Mesodermal cell (in vitro differentiated cells): Measurements from ENCODE around the gene DNAJC12. TPM values are rescaled to one million over a fixed set of nuclear protein-coding genes. Genes with fewer than 3 reads are reported as not detected.
"Not testable (repeated sequence)": the region's sequence is repeated elsewhere in the genome, so short reads cannot be mapped to it uniquely, and the experiment has no call there.

Experiments used
- H3K27ac ChIP-seq: 2 replicates; pipeline ENCODE4 v1.7.0; 2013; ENCODE audit warnings: mild to moderate bottlenecking, low read depth, low read length, moderate library complexity; ENCODE audit not compliant: severe bottlenecking
- H3K36me3 ChIP-seq: 2 replicates; pipeline ENCODE4 v1.7.1; 2013; ENCODE audit warnings: mild to moderate bottlenecking, low read length, moderate library complexity; ENCODE audit not compliant: control insufficient read depth, insufficient read depth
- H3K4me1 ChIP-seq: one replicate; pipeline ENCODE4 v1.7.1; 2013; ENCODE audit warnings: mild to moderate bottlenecking, low read length; ENCODE audit not compliant: insufficient read depth, control insufficient read depth, poor library complexity, severe bottlenecking
- H3K4me3 ChIP-seq: 2 replicates; pipeline ENCODE4 v1.7.0; 2013; ENCODE audit warnings: low read length, control low read depth, mild to moderate bottlenecking; ENCODE audit not compliant: insufficient read depth, poor library complexity, severe bottlenecking; ENCODE audit errors: extremely low read depth
- H3K9me3 ChIP-seq: 2 replicates; pipeline ENCODE4 v1.7.1; 2013; ENCODE audit warnings: mild to moderate bottlenecking, low read length, moderate library complexity; ENCODE audit not compliant: control insufficient read depth
- WGBS, 2 experiments: methylation state at CpG; one replicate each; pipeline ENCODE4 v1.1.5; 2013; ENCODE audit warnings: missing lambda C conversion rate in 2 of 2; ENCODE audit not compliant: insufficient coverage in 2 of 2; 5-methylcytosine and 5-hydroxymethylcytosine counted together
- polyA plus RNA-seq, 2 experiments: library from polyadenylated mRNA; stranded (reverse); fragments of 50-300 nt; gene quantifications; one replicate each; pipeline ENCODE4 v1.2.3, GENCODE V29; 2013

Gene DNAJC12
- polyA plus RNA-seq (2013, experiment 1 of 2) = 6.7 TPM
- polyA plus RNA-seq (2013, experiment 2 of 2) = 5.7 TPM

DNA sequence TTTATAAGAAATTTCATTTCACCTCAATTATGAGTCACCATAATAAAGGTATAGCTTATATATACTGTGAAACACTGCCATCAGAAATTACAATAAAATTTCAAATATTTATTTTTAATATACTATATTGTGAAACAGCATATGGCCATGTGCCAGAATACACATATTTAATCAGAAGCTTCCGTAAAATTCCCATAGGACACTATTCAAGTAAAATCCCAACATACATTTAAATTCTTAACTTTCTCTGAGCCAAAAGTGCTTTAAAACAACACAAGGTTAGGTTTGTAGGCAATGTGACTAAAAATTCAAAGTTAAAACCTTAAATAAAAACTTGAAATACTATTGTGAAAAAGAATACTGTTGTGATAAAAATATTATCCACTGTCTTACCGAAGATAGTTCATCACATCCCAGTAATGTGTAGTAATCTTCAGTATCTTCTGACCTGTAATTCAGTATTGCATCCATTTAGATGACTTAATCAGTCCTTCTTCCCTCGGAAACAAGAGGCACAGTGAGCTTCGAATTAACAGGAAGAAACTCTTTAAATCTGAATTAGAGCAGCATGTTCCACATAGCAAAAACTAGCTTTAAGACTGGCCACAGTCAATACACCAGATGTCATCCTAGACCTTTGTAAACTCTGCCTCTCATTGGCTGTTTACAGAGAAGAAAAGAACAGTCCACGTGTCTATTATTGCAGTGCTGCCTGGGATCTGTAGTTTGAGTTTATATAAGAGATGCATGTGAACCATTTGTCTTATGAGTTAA lies at the start of gene DNAJC12:
Gene DNAJC12 (minus strand): TSS at position 648 of the 774 bp plus-strand sequence. CDS start 177 bp downstream, at position 471.
- Histone ChIP-seq H3K36me3 (no peaks in the 10 kb centered on the region), H3K4me3 (no peak within 1 kb of the TSS), H3K4me1 (no peaks in the 10 kb centered on the region), H3K27ac (no peak within 1 kb of the TSS), H3K9me3 (peaks cover 6% of the 10 kb centered on the region)
- 59% methylated on average over 2 of the region's 5 CpGs for WGBS, 2 experiments

- Histone ChIP-seq H3K36me3 (peaks cover 35% of the 10 kb centered on the region), H3K9me3 (no peaks in the 10 kb centered on the region), H3K4me1 (peaks cover 2% of the 10 kb centered on the region), H3K27ac (peak overlapping the region; percentile 74), H3K4me3 (peak overlapping the region; percentile 83)
- WGBS, 2 experiments = 0% methylated on average over 42 to 48 of the region's 73 CpGs
Measured at GRCh38 chr10:67884842-67885670, 47.1 kb upstream of the DNAJC12 start.

- Histone ChIP-seq H3K4me3 (peak within 1 kb of the TSS; percentile 83), H3K4me1 (peaks cover 2% of the 10 kb centered on the region), H3K9me3 (no peaks in the 10 kb centered on the region), H3K27ac (peak within 1 kb of the TSS; percentile 74), H3K36me3 (peaks cover 28% of the 10 kb centered on the region)
- 1% methylated on average over 37 to 48 of the region's 62 CpGs for WGBS, 2 experiments
Measured at GRCh38 chr10:67884313-67884841, 46.4 kb upstream of the DNAJC12 start, which contains the start of gene SIRT1. SIRT1 (plus strand) TSS chr10:67884656; CDS start chr10:67884722, 66 bp downstream.

- H3K4me3 ChIP-seq = peak overlapping the region; percentile 83
- WGBS, 2 experiments = 55 to 56% methylated on average over 6 to 9 of the region's 13 CpGs
- peak overlapping the region; percentile 74 for H3K27ac ChIP-seq
- no peaks in the 10 kb centered on the region for H3K9me3 ChIP-seq
- peaks cover 2% of the 10 kb centered on the region for H3K4me1 ChIP-seq
- H3K36me3 ChIP-seq = peaks cover 22% of the 10 kb centered on the region
Measured at GRCh38 chr10:67883710-67884312, 45.8 kb upstream of the DNAJC12 start.

- H3K4me3 ChIP-seq = no peak overlapping the region
- H3K9me3 ChIP-seq = no peaks in the 10 kb centered on the region
- no peaks in the 10 kb centered on the region for H3K36me3 ChIP-seq
- WGBS, 2 experiments = 94 to 96% methylated on average over 5 to 6 of the region's 7 CpGs
- H3K4me1 ChIP-seq = no peaks in the 10 kb centered on the region
- no peak overlapping the region for H3K27ac ChIP-seq
Measured at GRCh38 chr10:67878133-67878532, 40.1 kb upstream of the DNAJC12 start.

- H3K4me3 ChIP-seq, H3K27ac ChIP-seq, H3K4me1 ChIP-seq, H3K36me3 ChIP-seq, H3K9me3 ChIP-seq: not testable (repeated sequence)
- 92 to 93% methylated on average over 5 to 10 of the region's 11 CpGs for WGBS, 2 experiments
Measured at GRCh38 chr10:67877421-67877820, 39.4 kb upstream of the DNAJC12 start.

DNA sequence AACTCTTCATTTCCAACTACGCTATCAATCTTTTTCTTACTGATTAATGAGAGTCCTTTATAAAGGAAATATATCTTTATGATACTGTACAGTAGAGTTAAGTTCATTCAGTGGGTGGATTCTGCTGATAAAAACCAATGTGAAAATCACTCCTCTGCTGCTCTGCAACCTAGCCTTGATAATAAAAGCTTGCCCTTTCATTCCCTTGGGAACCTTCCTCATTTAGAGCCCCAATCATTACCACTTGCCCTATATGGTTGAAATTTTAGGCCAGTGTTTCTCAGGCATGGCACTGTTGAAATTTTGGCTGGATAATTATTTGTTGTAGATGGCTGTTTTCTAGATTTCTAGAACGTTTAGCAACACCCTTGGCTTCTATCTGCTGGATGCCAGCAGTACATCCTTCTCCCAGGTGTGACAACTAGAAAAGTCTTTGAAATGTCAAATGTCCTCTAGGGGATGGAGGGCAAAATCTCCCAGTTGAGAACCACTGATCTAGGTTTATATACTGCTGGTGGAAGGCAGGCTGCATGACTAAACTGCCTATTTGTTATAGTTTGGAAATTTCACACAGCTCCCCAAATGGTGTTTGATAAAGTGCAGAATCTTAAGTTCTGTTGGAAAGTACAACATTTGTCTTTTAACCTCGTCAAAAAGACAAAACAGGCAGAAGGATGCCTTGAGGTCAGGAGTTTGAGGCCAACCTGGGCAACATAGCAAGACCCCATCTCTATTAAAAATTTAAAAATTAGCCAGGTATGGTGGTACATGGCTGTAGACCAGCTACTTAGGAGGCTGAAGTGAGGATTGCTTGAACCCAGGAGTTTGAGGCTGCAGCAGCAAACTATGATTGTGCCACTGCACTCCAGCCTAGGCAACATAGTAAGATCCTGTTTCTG lies 37.6 kb upstream of the DNAJC12 start:
- 67 to 81% methylated on average over 1 to 2 of the region's 3 CpGs for WGBS, 2 experiments
- H3K4me3 ChIP-seq = no peak overlapping the region
- no peak overlapping the region for H3K27ac ChIP-seq
- H3K4me1 ChIP-seq = no peaks in the 10 kb centered on the region
- no peaks in the 10 kb centered on the region for H3K9me3 ChIP-seq
- H3K36me3 ChIP-seq = no peaks in the 10 kb centered on the region

- no peaks in the 10 kb centered on the region for H3K4me1 ChIP-seq
- WGBS, 2 experiments = 90 to 92% methylated on average over 2 of the region's 6 CpGs
Measured at GRCh38 chr10:67869996-67870395, 32.0 kb upstream of the DNAJC12 start.

GRCh38 chr10:67868132-67868531 lies 30.1 kb upstream of the DNAJC12 start:
- Histone ChIP-seq H3K27ac (no peak overlapping the region), H3K4me1 (no peaks in the 10 kb centered on the region), H3K36me3 (no peaks in the 10 kb centered on the region), H3K9me3 (no peaks in the 10 kb centered on the region), H3K4me3 (no peak overlapping the region)
- 100% methylated on average over 2 of the region's 2 CpGs; no CpG with 5 or more reads in 1 of the 2 experiments for WGBS, 2 experiments

More at GRCh38 chr10:67869996-67870395, 32.0 kb upstream of the DNAJC12 start:
- Histone ChIP-seq H3K27ac (no peak overlapping the region), H3K36me3 (no peaks in the 10 kb centered on the region), H3K4me3 (no peak overlapping the region), H3K9me3 (no peaks in the 10 kb centered on the region)
